Measurements from ENCODE around the gene RPS27.

- no peak for TF ChIP-seq CTCF (conservative IDR thresholded peaks at IDR 0.05; ENCODE audit: low read length)
- TF ChIP-seq EZH2phosphoT487 (IDR thresholded peaks at IDR 0.05; ENCODE audit: borderline replicate concordance) = no peak
Measured at GRCh38 chr1:153963850-153964331, 26.7 kb upstream of the RPS27 start.

Data from Loucy (cell line).